ENCODE measurements around the gene CDHR4.

GRCh38 chr3:49805897-49806701 lies 6.4 kb upstream of the CDHR4 start:
- TF ChIP-seq E2F5 (CRISPR knock-in tag; IDR thresholded peaks at IDR 0.05) (no peak), MAX (CRISPR knock-in tag; IDR thresholded peaks at IDR 0.05) (no peak), ELF4 (CRISPR knock-in tag; IDR thresholded peaks at IDR 0.05; ENCODE audit: low read depth) (no peak), CTCF (IDR thresholded peaks at IDR 0.05) (no peak), ATF3 (CRISPR knock-in tag; conservative IDR thresholded peaks at IDR 0.05) (no peak), E2F4 (CRISPR knock-in tag; IDR thresholded peaks at IDR 0.05; ENCODE audit: borderline replicate concordance, low read depth) (no peak), ETV6 (CRISPR knock-in tag; IDR thresholded peaks at IDR 0.05) (no peak)
